SK-N-SH treated with all-trans-retinoic acid at 6 μM for 48 hours (cell line): ENCODE data around the gene KRT80.

Experiments used
- ARNTL ChIP-seq: fragments of 450-650 bp; formaldehyde crosslinking; IDR thresholded peaks from 2 replicates; pipeline ENCODE4 v1.5.0; 2020; ENCODE audit warnings: low read depth, mild to moderate bottlenecking, moderate library complexity, borderline replicate concordance
- BACH2 ChIP-seq: fragments of 250-450 bp; sonication (Bioruptor Pico); IDR thresholded peaks from 2 replicates; pipeline ENCODE4 v1.9.0; 2021; ENCODE audit warnings: mild to moderate bottlenecking, borderline replicate concordance
- ESRRG ChIP-seq: fragments of 250-450 bp; sonication (Bioruptor Pico); IDR thresholded peaks from 2 replicates; pipeline ENCODE4 v1.6.1; 2021; ENCODE audit warnings: mild to moderate bottlenecking
- RARB ChIP-seq: fragments of 250-450 bp; sonication (Bioruptor Pico); IDR thresholded peaks from 2 replicates; pipeline ENCODE4 v1.8.0; 2021; ENCODE audit warnings: mild to moderate bottlenecking, moderate library complexity
- TCF4 ChIP-seq: fragments of 250-450 bp; sonication (Bioruptor Pico); IDR thresholded peaks from 2 replicates; pipeline ENCODE4 v1.8.0; 2021; ENCODE audit warnings: mild to moderate bottlenecking, moderate library complexity, borderline replicate concordance
- TOX ChIP-seq: fragments of 250-450 bp; sonication (Bioruptor Pico); IDR thresholded peaks from 2 replicates; pipeline ENCODE4 v1.8.0; 2021; ENCODE audit warnings: mild to moderate bottlenecking, moderate library complexity, borderline replicate concordance
- ZC3H10 ChIP-seq: fragments of 250-450 bp; sonication (Bioruptor Pico); IDR thresholded peaks from 2 replicates; pipeline ENCODE4 v1.5.1; 2021; ENCODE audit warnings: mild to moderate bottlenecking, moderate library complexity
- ZFP3 ChIP-seq: fragments of 250-450 bp; sonication (Bioruptor Pico); IDR thresholded peaks from 2 replicates; pipeline ENCODE4 v1.5.0; 2020; ENCODE audit warnings: mild to moderate bottlenecking, moderate library complexity
- ZNF565 ChIP-seq: fragments of 450-650 bp; formaldehyde crosslinking; conservative IDR thresholded peaks from 2 replicates; pipeline ENCODE4 v1.5.0; 2020; ENCODE audit warnings: low read depth, mild to moderate bottlenecking, moderate library complexity
- TF ChIP-seq, protein P1 (sequence below): fragments of 250-450 bp; sonication (Bioruptor Pico); IDR thresholded peaks from 2 replicates; pipeline ENCODE4 v1.5.1; 2021; ENCODE audit warnings: mild to moderate bottlenecking, moderate library complexity
- TF ChIP-seq, protein P2 (sequence below): fragments of 250-450 bp; sonication (Bioruptor Pico); IDR thresholded peaks from 2 replicates; pipeline ENCODE4 v1.8.0; 2020; ENCODE audit warnings: mild to moderate bottlenecking, moderate library complexity, borderline replicate concordance
- TF ChIP-seq, protein P3 (sequence below): fragments of 250-450 bp; sonication (Bioruptor Pico); IDR thresholded peaks from 2 replicates; pipeline ENCODE4 v1.5.0; 2020; ENCODE audit warnings: mild to moderate bottlenecking, moderate library complexity

DNA sequence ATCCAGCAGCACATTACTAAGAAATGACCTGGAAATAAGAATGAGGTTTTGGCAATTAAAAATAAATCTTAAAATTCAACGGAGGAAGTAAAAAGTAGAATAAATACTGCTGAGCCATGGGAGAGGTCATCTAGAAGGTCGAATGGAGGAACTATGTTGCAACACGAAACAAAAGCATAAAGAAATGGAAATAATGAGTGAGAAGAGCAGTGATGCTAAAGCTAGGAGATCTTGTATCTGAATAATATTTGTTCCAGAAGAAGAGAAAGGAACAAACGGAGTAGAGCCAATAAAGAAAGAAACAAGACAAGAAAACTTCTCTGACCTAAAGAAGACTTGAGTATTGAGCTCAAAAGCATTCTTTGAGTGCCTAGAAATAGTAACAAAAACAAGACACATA is 34.6 kb upstream of the KRT80 start:
- TF ChIP-seq ARNTL (no peak), TCF4 (CRISPR knock-in tag) (no peak), ESRRG (CRISPR knock-in tag) (no peak), ZFP3 (CRISPR knock-in tag) (no peak), RARB (no peak), TOX (CRISPR knock-in tag) (no peak), ZNF565 (no peak), ZC3H10 (CRISPR knock-in tag) (no peak), BACH2 (CRISPR knock-in tag) (no peak)
- TF ChIP-seq, protein P1, sequence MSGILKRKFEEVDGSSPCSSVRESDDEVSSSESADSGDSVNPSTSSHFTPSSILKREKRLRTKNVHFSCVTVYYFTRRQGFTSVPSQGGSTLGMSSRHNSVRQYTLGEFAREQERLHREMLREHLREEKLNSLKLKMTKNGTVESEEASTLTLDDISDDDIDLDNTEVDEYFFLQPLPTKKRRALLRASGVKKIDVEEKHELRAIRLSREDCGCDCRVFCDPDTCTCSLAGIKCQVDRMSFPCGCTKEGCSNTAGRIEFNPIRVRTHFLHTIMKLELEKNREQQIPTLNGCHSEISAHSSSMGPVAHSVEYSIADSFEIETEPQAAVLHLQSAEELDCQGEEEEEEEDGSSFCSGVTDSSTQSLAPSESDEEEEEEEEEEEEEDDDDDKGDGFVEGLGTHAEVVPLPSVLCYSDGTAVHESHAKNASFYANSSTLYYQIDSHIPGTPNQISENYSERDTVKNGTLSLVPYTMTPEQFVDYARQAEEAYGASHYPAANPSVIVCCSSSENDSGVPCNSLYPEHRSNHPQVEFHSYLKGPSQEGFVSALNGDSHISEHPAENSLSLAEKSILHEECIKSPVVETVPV (CRISPR knock-in tag), result no peak
- TF ChIP-seq, protein P2, sequence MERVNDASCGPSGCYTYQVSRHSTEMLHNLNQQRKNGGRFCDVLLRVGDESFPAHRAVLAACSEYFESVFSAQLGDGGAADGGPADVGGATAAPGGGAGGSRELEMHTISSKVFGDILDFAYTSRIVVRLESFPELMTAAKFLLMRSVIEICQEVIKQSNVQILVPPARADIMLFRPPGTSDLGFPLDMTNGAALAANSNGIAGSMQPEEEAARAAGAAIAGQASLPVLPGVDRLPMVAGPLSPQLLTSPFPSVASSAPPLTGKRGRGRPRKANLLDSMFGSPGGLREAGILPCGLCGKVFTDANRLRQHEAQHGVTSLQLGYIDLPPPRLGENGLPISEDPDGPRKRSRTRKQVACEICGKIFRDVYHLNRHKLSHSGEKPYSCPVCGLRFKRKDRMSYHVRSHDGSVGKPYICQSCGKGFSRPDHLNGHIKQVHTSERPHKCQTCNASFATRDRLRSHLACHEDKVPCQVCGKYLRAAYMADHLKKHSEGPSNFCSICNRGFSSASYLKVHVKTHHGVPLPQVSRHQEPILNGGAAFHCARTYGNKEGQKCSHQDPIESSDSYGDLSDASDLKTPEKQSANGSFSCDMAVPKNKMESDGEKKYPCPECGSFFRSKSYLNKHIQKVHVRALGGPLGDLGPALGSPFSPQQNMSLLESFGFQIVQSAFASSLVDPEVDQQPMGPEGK (CRISPR knock-in tag), result no peak
- TF ChIP-seq, protein P3, sequence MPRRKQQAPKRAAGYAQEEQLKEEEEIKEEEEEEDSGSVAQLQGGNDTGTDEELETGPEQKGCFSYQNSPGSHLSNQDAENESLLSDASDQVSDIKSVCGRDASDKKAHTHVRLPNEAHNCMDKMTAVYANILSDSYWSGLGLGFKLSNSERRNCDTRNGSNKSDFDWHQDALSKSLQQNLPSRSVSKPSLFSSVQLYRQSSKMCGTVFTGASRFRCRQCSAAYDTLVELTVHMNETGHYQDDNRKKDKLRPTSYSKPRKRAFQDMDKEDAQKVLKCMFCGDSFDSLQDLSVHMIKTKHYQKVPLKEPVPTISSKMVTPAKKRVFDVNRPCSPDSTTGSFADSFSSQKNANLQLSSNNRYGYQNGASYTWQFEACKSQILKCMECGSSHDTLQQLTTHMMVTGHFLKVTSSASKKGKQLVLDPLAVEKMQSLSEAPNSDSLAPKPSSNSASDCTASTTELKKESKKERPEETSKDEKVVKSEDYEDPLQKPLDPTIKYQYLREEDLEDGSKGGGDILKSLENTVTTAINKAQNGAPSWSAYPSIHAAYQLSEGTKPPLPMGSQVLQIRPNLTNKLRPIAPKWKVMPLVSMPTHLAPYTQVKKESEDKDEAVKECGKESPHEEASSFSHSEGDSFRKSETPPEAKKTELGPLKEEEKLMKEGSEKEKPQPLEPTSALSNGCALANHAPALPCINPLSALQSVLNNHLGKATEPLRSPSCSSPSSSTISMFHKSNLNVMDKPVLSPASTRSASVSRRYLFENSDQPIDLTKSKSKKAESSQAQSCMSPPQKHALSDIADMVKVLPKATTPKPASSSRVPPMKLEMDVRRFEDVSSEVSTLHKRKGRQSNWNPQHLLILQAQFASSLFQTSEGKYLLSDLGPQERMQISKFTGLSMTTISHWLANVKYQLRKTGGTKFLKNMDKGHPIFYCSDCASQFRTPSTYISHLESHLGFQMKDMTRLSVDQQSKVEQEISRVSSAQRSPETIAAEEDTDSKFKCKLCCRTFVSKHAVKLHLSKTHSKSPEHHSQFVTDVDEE (CRISPR knock-in tag), result no peak
